Calu3 (cell line): ENCODE measurements around the gene HPRT1. TPM values are rescaled to one million over a fixed set of nuclear protein-coding genes. Genes with fewer than 3 reads are reported as not detected.

Experiments used
- BruUV-seq: library from RNA; stranded (reverse); fragments of 400-500 nt; replicated peaks from 2 replicates; lab custom pipeline; 2021; lab: Mats Ljungman, UMichigan
- CTCF ChIA-PET: fragments of 300-600 bp; sonication (Branson Sonifier 250); formaldehyde crosslinking; loops from one replicate; lab custom pipeline; 2022; ENCODE audit warnings: antibody characterized with exemption; lab: Charles Lee
- DNase-seq: peaks from one replicate; pipeline ENCODE4 v3.0.0; 2022
- H3K27ac Mint-ChIP-seq: one replicate; pipeline ENCODE4 v1.8.0; 2022; ENCODE audit warnings: mixed read lengths; ENCODE audit not compliant: unreplicated experiment
- H3K27me3 Mint-ChIP-seq: one replicate; pipeline ENCODE4 v1.8.0; 2022; ENCODE audit warnings: mixed read lengths; ENCODE audit not compliant: unreplicated experiment
- H3K36me3 Mint-ChIP-seq: one replicate; pipeline ENCODE4 v1.8.0; 2022; ENCODE audit warnings: mild to moderate bottlenecking, moderate library complexity, mixed read lengths; ENCODE audit not compliant: insufficient read depth, unreplicated experiment
- H3K4me1 Mint-ChIP-seq: one replicate; pipeline ENCODE4 v1.8.0; 2022; ENCODE audit warnings: mild to moderate bottlenecking, low read depth, mixed read lengths; ENCODE audit not compliant: unreplicated experiment
- H3K4me3 Mint-ChIP-seq: one replicate; pipeline ENCODE4 v1.8.0; 2022; ENCODE audit warnings: mild to moderate bottlenecking, low read depth, moderate library complexity, mixed read lengths; ENCODE audit not compliant: unreplicated experiment
- H3K9me3 Mint-ChIP-seq: one replicate; pipeline ENCODE4 v1.8.0; 2022; ENCODE audit warnings: low read depth, mixed read lengths; ENCODE audit not compliant: unreplicated experiment
- intact Hi-C: fragments of 100-400 bp; cut with micrococcal nuclease; formaldehyde crosslinking; loops from one replicate; pipeline ENCODE4 v1.10.0; 2022; ENCODE audit not compliant: unreplicated experiment
- microRNA-seq: library from miRNA; unstranded; fragments of <30 nt; microRNA quantifications from one replicate; pipeline ENCODE4 v1.2.0, GENCODE V29; 2022
- total RNA-seq: library from RNA; stranded (reverse); gene quantifications from 2 replicates; pipeline ENCODE4 v1.2.3, GENCODE V29; 2022
- TF ChIP-seq, protein P1 (sequence below): fragments of 200-600 bp; IDR thresholded peaks from one replicate; pipeline ENCODE4 v1.8.0; 2022; ENCODE audit warnings: antibody characterized with exemption; ENCODE audit not compliant: unreplicated experiment

Gene HPRT1
- total RNA-seq, 1 experiment from 2014 or later = 75.0 TPM

DNA sequence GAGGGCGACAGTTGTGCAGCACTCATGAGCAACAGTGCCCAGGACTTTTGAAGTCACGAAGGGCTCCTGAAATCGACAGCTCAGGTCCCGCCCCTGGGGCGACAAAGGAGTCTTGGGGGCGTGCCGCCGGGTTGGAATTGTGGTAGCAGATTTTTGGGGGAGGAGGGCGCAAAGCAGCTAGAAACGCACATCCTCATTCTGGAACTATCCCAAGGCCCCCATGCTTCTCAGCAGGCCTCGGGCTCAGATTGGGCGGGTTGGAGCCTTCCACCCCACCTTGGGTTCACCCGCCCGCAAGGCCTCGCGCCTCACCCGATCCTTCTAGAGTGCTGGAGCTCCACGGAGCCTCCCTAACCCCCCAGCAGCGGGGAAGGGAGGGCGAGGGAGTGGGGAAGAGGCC, 85.5 kb downstream of the HPRT1 start:
- Mint-ChIP-seq H3K27me3 (no peaks in the 10 kb centered on the region), H3K9me3 (no peaks in the 10 kb centered on the region), H3K4me3 (no peak overlapping the region), H3K27ac (no peak overlapping the region), H3K4me1 (peaks cover 9% of the 10 kb centered on the region), H3K36me3 (peaks cover 32% of the 10 kb centered on the region)
- CTCF ChIA-PET = interaction anchor here (1.2 kb wide), 1 partner anchor 112 kb away, joined by 3 read pairs; the partner anchor contains the start of gene PLAC1
- BruUV-seq = no TSS peak
- TF ChIP-seq, protein P1, sequence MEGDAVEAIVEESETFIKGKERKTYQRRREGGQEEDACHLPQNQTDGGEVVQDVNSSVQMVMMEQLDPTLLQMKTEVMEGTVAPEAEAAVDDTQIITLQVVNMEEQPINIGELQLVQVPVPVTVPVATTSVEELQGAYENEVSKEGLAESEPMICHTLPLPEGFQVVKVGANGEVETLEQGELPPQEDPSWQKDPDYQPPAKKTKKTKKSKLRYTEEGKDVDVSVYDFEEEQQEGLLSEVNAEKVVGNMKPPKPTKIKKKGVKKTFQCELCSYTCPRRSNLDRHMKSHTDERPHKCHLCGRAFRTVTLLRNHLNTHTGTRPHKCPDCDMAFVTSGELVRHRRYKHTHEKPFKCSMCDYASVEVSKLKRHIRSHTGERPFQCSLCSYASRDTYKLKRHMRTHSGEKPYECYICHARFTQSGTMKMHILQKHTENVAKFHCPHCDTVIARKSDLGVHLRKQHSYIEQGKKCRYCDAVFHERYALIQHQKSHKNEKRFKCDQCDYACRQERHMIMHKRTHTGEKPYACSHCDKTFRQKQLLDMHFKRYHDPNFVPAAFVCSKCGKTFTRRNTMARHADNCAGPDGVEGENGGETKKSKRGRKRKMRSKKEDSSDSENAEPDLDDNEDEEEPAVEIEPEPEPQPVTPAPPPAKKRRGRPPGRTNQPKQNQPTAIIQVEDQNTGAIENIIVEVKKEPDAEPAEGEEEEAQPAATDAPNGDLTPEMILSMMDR = no peak
- intact Hi-C loops = no loop called here
- no peak for DNase-seq

DNA sequence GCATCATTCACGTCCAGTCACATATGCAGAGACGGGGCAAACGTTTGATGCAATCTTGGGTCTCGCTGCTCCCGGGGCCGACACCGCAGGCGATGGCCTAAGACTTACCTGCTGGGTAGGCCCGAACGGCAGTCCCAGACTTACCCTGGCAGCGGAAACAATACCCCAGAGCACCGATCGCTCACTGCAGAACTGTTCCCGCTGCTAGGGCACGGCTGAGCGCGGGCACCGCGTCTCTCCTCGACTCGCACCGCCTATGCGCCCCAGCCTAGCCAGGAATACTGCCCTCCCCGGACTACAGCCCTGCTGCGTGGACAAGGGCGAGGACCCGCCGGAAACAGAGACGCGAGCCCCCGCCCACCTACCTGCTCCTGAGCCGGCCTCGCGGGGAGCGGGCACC, 86.2 kb downstream of the HPRT1 start:
- Mint-ChIP-seq H3K9me3 (no peaks in the 10 kb centered on the region), H3K4me3 (no peak overlapping the region), H3K36me3 (peaks cover 34% of the 10 kb centered on the region), H3K27ac (no peak overlapping the region), H3K27me3 (no peaks in the 10 kb centered on the region), H3K4me1 (peaks cover 12% of the 10 kb centered on the region)
- BruUV-seq = no TSS peak
- CTCF ChIA-PET = no interaction called here
- intact Hi-C loops = no loop called here
- no peak for DNase-seq
- TF ChIP-seq, protein P1 = no peak

DNA sequence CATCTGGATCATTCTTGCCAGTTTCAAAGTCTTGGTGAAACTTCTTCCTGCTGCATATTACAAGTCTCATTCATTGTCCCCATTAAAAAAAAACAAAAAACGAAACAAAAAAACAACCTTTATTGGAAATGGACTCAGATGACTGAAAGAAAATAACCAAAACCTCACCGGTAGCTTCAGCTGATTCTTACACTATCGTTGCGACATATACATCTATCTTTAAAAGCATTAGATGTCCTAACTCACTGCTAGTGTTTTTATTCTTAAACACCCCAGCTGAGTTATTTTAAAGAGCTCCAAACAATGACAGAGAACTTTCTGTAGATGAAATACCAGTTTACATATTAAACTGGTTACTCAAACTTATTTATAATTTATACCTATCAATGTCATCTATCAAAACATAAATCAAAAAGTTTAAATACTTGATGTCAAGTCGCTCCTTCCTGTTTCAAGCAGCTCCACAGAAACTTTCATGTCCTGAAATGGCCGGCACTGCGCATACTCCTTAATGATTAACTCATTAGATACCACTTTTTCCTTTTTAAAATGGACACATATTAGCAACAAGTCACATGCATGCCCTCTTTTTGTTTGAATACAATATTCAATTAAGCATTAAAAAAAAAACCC, 87.2 kb downstream of the HPRT1 start:
- no peak for DNase-seq
- BruUV-seq = no TSS peak
- H3K36me3 Mint-ChIP-seq = peaks cover 34% of the 10 kb centered on the region
- no peak overlapping the region for H3K4me3 Mint-ChIP-seq
- intact Hi-C loops = no loop called here
- peaks cover 19% of the 10 kb centered on the region for H3K4me1 Mint-ChIP-seq
- no peak overlapping the region for H3K27ac Mint-ChIP-seq
- no peaks in the 10 kb centered on the region for H3K27me3 Mint-ChIP-seq
- CTCF ChIA-PET = no interaction called here
- no peaks in the 10 kb centered on the region for H3K9me3 Mint-ChIP-seq
- TF ChIP-seq, protein P1 = no peak

DNA sequence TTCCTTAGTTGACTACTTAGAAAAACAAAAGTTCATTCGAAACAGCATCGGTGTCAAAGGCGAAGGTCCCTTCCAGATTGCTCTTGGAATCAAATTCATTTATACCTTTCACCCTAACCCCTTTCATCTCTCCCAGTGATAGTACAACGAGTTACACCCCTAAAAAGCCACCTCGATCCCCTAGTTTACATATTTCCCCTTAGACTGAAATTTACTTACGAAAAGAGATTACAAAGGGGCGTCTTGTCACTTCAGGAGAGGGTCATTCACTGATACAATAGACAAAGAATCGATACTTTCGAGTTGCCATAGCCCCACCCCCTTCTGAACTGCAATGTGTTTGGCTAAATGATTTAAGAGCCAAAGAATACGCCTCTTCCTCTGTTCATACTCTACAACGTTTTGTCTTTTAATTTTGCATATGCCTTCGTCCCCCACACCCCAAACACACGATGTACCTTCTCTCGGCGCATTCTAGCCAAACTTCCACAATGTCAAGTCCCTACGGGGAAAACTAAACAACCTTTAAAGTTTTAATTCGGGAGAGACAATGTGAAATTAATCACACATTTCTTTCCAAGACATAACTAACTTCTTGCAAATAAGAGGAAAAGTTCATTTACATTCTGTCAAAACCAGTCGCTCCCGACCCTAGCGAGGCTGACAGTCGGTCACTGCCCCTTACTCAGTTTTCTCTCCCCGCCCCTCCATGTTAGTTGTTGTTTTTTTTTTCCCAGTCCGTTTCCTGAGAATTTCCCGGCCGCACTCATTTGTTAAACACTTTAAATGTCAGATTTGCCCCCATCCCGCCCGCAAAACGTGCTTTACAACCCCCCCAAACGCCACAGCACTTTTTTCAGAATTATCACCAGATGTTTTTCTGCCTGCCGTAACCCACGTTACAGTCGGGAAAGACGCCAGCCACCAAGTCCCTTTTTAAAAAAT, 88.6 kb downstream of the HPRT1 start:
- H3K9me3 Mint-ChIP-seq = no peaks in the 10 kb centered on the region
- peak overlapping the region; percentile 87 for H3K27ac Mint-ChIP-seq
- peak overlapping the region; percentile 98 for H3K4me3 Mint-ChIP-seq
- no peaks in the 10 kb centered on the region for H3K27me3 Mint-ChIP-seq
- DNase-seq = no peak
- BruUV-seq = no TSS peak
- H3K36me3 Mint-ChIP-seq = peaks cover 34% of the 10 kb centered on the region
- CTCF ChIA-PET = no interaction called here
- H3K4me1 Mint-ChIP-seq = peaks cover 19% of the 10 kb centered on the region
- intact Hi-C loops = no loop called here
- TF ChIP-seq, protein P1 = no peak

Small RNA genes lying within 50 kb of the gene (microRNA-seq; reads per million reads assigned to microRNA genes)
- 2,745 reads per million, percentile 88 among the genes with 10 or more reads in this experiment for gene MIR424
- gene MIR450A1 = 3.5 reads per million, percentile 4 among the genes with 10 or more reads in this experiment
- 1.8 reads per million for gene MIR450A2
- gene MIR450B = 12.7 reads per million, percentile 37 among the genes with 10 or more reads in this experiment
- gene MIR503 = 121 reads per million, percentile 66 among the genes with 10 or more reads in this experiment
- gene MIR542 = 27.1 reads per million, percentile 48 among the genes with 10 or more reads in this experiment

Other genes starting within 250 kb of the HPRT1 start
- 1.0 and 1.7 TPM in 2 replicates for gene CCDC160, start 223.0 kb upstream of the HPRT1 start, total RNA-seq
- 42.0 and 42.4 TPM in 2 replicates for gene PHF6, start 86.9 kb upstream of the HPRT1 start, total RNA-seq
- gene PLAC1, start 198.3 kb downstream of the HPRT1 start, total RNA-seq = not detected in 2 replicates